Ovary (tissue), 9 donors: ENCODE data around the gene SLC35D2. TPM values are rescaled to one million over a fixed set of nuclear protein-coding genes. Genes with fewer than 3 reads are reported as not detected.

Experiments used
- DNase-seq, 5 donors: peaks; one replicate each; pipeline ENCODE4 v3.0.0-alpha.2; 2019 to 2020
- H3K27ac ChIP-seq, 2 donors: fragments of 200-600 bp; one replicate each; pipeline versions ENCODE4 v1.5.1 to v1.8.0; 2019 to 2022
- H3K27me3 ChIP-seq: fragments of 200-600 bp; one replicate; pipeline ENCODE4 v1.8.0; 2022
- H3K36me3 ChIP-seq: fragments of 200-600 bp; sonication (generic); one replicate; pipeline ENCODE4 v1.5.1; 2019
- H3K4me1 ChIP-seq: one replicate; pipeline ENCODE4 v1.8.1; 2013; ENCODE audit warnings: mild to moderate bottlenecking, moderate library complexity; ENCODE audit not compliant: insufficient read depth
- H3K4me3 ChIP-seq: fragments of 200-600 bp; sonication (generic); one replicate; pipeline ENCODE4 v1.5.1; 2017
- H3K9me3 ChIP-seq, 2 donors: fragments of 200-600 bp in 1 of 2; sonication (generic) in 1 of 2; one replicate each; pipeline versions ENCODE4 v1.5.1 to v1.8.1; 2013 to 2019; ENCODE audit warnings: mild to moderate bottlenecking in 1 of 2, moderate library complexity in 1 of 2
- CTCF ChIP-seq, 3 donors: fragments of 450-650 bp in 2 of 3; fragments of 200-600 bp in 1 of 3; IDR thresholded peaks; one replicate each; pipeline versions ENCODE4 v1.5.1 to v1.8.0; 2016 to 2022; ENCODE audit warnings: antibody characterized with exemption in 3 of 3, mild to moderate bottlenecking in 1 of 3
- EP300 ChIP-seq: sonication (generic); formaldehyde crosslinking; IDR thresholded peaks from one replicate; pipeline ENCODE4 v1.6.1; 2017; ENCODE audit warnings: antibody characterized with exemption
- POLR2A ChIP-seq: fragments of 450-650 bp; IDR thresholded peaks from one replicate; pipeline ENCODE4 v1.6.1; 2017; ENCODE audit warnings: antibody characterized with exemption, mild to moderate bottlenecking, moderate library complexity
- WGBS, 3 donors: extraction: QIAGEN DNeasy Blood & Tissue Kit in 1 of 3; methylation state at CpG; one replicate each; pipeline versions ENCODE4 v1.1.5 to v1.1.7; 2013 to 2017; 5-methylcytosine and 5-hydroxymethylcytosine counted together
- intact Hi-C, 4 donors: fragments of 100-400 bp; cut with DNase I; formaldehyde crosslinking; loops; one replicate each; pipeline versions ENCODE4 v1.11.0 to v1.15.1; 2022 to 2023
- polyA plus RNA-seq, 2 donors: library from polyadenylated mRNA; stranded (reverse); fragments of 200-250 nt in 1 of 2; fragments of 350-450 nt in 1 of 2; fragmentation: Illumina TruSeq in 1 of 2; extraction: RNeasy Lipid Tissue Mini Kit (QIAGEN cat#74804) in 1 of 2; gene quantifications; one replicate each; pipeline ENCODE4 v1.2.3, GENCODE V29; 2013 to 2014
- total RNA-seq, 7 donors: library from RNA; depleted of rRNA in 2 of 7; stranded (reverse); fragments of >200 nt in 2 of 7; fragmentation: NEBNext Ultra II Directional in 3 of 7; extraction: Animal tissue kit (Norgen Biotek cat#: 25700) in 3 of 7; gene quantifications; one replicate each; pipeline versions ENCODE4 v1.1.0 to v1.2.4, GENCODE V29; 2016 to 2023
- donor health status: DM: no; HTN: no; CAD: no; lungs with moderate emphysema.
- donor health status: DM: no; HTN: no; CAD: no.
- donor health status: Bipolar disorder and iron deficiency.
- donor health status: DM: yes; HTN: yes; CAD: no.
- donor health status: DM: no; HTN: no; CAD: no.
- donor health status: DM: yes; HTN: yes; CAD: no.

The SLC35D2 gene
- total and polyA plus RNA-seq, 9 donors, result 22.1 to 36.1 (median 26.0) TPM

- Histone ChIP-seq H3K36me3 (no peaks in the 10 kb centered on the region), H3K27ac (no peak overlapping the region), H3K27me3 (no peaks in the 10 kb centered on the region), H3K4me1 (no peaks in the 10 kb centered on the region), H3K9me3 (no peaks in the 10 kb centered on the region), H3K4me3 (no peak overlapping the region)
- intact Hi-C loops, result no loop called here
- WGBS, 3 donors, result 46 to 74% (median 58%) methylated on average over 4 of the region's 4 CpGs
- TF ChIP-seq CTCF (IDR thresholded peaks at IDR 0.05) (no peak), POLR2A (no peak), EP300 (no peak)
- no peak for DNase-seq
Measured at GRCh38 chr9:96299823-96300222, 83.7 kb downstream of the SLC35D2 start.

GRCh38 chr9:96294159-96294545 lies 89.4 kb downstream of the SLC35D2 start:
- intact Hi-C loops, result no loop called here
- H3K27me3 ChIP-seq, result no peaks in the 10 kb centered on the region
- no peaks in the 10 kb centered on the region for H3K9me3 ChIP-seq
- no peaks in the 10 kb centered on the region for H3K36me3 ChIP-seq
- TF ChIP-seq EP300 (no peak), POLR2A (no peak), CTCF (IDR thresholded peaks at IDR 0.05) (no peak)
- H3K4me3 ChIP-seq, result no peak overlapping the region
- H3K27ac ChIP-seq, result no peak overlapping the region
- no peaks in the 10 kb centered on the region for H3K4me1 ChIP-seq
- no peak for DNase-seq
- WGBS, 3 donors, result 72 to 76% (median 75%) methylated on average over 3 of the region's 3 CpGs

- no peaks in the 10 kb centered on the region for H3K9me3 ChIP-seq
- no peak for TF ChIP-seq POLR2A
- no peak for TF ChIP-seq CTCF (IDR thresholded peaks at IDR 0.05)
- TF ChIP-seq EP300, result no peak
- H3K4me1 ChIP-seq, result no peaks in the 10 kb centered on the region
- no peaks in the 10 kb centered on the region for H3K27me3 ChIP-seq
- no peaks in the 10 kb centered on the region for H3K36me3 ChIP-seq
- H3K27ac ChIP-seq, result no peak overlapping the region
- intact Hi-C loops, result no loop called here
- 61 to 80% (median 66%) methylated on average over 3 of the region's 3 CpGs for WGBS, 3 donors
- DNase-seq, result no peak
- no peak overlapping the region for H3K4me3 ChIP-seq
Measured at GRCh38 chr9:96293498-96294158, 89.9 kb downstream of the SLC35D2 start.

- DNase-seq, result no peak
- Histone ChIP-seq H3K4me3 (no peak overlapping the region), H3K36me3 (no peaks in the 10 kb centered on the region), H3K9me3 (no peaks in the 10 kb centered on the region), H3K4me1 (no peaks in the 10 kb centered on the region), H3K27ac (no peak overlapping the region), H3K27me3 (no peaks in the 10 kb centered on the region)
- intact Hi-C loops, result no loop called here
- TF ChIP-seq EP300, result no peak
- TF ChIP-seq CTCF (IDR thresholded peaks at IDR 0.05), result no peak
- TF ChIP-seq POLR2A, result no peak
- 76 to 89% (median 88%) methylated on average over 2 of the region's 2 CpGs for WGBS, 3 donors
Measured at GRCh38 chr9:96289392-96289791, 94.1 kb downstream of the SLC35D2 start.
